Prostate gland (tissue), 2 donors: ENCODE results near the gene SLC39A9.

Source experiments
- CTCF ChIP-seq, 4 experiments: fragments of 200-600 bp in 2 of 4; fragments of 450-650 bp in 2 of 4; sonication (generic) in 2 of 4; IDR thresholded peaks; 1 replicate in 3 of 4; 2 replicates in 1 of 4; pipeline ENCODE4 v1.5.1; 2016 to 2019; ENCODE audit warnings: antibody characterized with exemption in 4 of 4, mild to moderate bottlenecking in 2 of 4, moderate library complexity in 2 of 4
- POLR2A ChIP-seq: fragments of 450-650 bp; IDR thresholded peaks from one replicate; pipeline ENCODE4 v1.6.1; 2016; ENCODE audit warnings: antibody characterized with exemption, mild to moderate bottlenecking
- POLR2AphosphoS5 ChIP-seq: sonication (generic); formaldehyde crosslinking; IDR thresholded peaks from one replicate; pipeline ENCODE4 v1.6.1; 2017; ENCODE audit warnings: antibody characterized with exemption

- no peak for TF ChIP-seq CTCF (IDR thresholded peaks at IDR 0.05)
- no peak for TF ChIP-seq POLR2A
- TF ChIP-seq POLR2AphosphoS5 = no peak
Observed at GRCh38 chr14:69404478-69404877, 6.0 kb downstream of the SLC39A9 start.
